Medulla oblongata (tissue), 1 donor: ENCODE measurements around the gene CBFB.
A peak's percentile ranks its signal among the peaks of the same experiment; 100 is the strongest.
"Not testable (repeated sequence)": the region's sequence is repeated elsewhere in the genome, so short reads cannot be mapped to it uniquely, and the experiment has no call there.

Source experiments
- DNase-seq: peaks from one replicate; pipeline ENCODE4 v3.0.0-alpha.2; 2015; ENCODE audit errors: extremely low spot score

Gene CBFB

GRCh38 chr16:67093098-67093726 lies 64.3 kb downstream of the CBFB start:
- no peak for DNase-seq

- DNase-seq, result no peak
These were observed 69.7 kb downstream of the CBFB start for GRCh38 chr16:67098599-67098998.

DNA sequence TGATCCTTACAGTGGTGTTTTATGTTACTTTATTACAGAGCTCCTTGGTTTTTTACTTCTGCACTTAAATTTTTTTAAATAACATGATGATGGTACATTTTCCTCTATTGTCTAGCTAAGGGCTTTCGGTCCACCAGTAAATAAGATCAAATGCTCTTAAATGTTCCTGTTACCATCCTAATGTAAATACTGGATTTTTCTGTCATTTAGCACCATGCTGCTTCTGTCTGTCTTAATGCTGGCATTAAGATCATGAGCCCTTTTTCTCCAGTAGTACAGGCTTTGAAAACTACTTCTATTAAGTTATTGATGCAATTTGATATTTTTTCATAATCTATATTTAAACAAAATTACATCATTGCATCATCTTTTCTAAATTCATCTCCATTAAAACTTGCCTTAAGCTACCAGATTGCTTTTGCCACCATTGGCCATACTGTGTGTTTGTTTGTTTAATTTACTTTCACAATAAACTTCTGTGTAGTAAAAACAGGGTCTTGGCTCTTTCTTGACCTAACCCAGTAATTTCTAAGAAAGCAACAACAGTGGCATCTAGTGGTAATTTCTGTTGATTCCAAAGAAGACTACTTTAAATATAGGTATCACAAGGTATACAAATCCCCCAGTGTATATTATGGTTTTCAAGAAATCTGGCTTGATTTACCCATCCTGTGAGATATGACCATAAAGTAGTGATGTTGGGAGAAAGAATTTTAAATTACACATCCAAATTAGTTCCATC lies 71.8 kb downstream of the CBFB start:
- DNase-seq, result peak; percentile 65

DNA sequence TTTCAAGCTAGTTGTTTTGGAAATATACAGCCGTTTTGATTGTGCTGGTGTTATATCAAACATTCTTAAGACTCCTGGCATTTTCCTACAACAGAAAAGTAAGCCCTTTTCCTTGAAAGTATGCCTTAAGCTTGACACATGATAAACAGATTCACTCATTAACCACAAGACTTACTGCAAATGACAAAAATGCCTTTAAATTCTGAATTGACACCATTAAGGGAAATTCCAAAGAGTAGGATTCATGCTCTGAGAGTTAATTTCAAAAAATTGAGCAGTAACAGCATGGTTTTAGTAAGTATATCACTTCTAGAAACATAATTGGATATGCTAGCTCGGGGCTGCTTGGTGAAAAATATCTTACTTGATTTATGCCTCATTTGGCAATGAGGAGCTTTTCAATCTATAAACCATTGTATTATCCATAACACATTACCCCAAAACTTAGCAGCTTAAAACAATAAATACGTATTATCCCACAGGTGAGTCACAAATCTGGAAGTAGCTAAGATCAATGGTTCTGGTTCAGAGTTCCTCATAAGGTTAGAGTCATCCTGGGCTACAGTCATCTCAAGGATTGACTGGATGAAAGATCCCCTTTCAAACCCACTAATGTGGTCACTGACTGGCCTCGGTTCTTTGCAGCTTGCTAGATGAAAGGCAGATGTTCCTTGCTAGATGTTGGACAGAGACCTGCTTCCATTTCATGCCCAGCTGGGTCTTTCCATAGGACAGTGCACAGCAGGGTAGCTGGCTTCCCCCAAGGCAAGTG lies 72.5 kb downstream of the CBFB start:
- DNase-seq, result no peak

- no peak for DNase-seq
These were observed 75.1 kb downstream of the CBFB start for GRCh38 chr16:67104061-67104460.

GRCh38 chr16:67104845-67105244 lies 75.9 kb downstream of the CBFB start:
- no peak for DNase-seq

DNA sequence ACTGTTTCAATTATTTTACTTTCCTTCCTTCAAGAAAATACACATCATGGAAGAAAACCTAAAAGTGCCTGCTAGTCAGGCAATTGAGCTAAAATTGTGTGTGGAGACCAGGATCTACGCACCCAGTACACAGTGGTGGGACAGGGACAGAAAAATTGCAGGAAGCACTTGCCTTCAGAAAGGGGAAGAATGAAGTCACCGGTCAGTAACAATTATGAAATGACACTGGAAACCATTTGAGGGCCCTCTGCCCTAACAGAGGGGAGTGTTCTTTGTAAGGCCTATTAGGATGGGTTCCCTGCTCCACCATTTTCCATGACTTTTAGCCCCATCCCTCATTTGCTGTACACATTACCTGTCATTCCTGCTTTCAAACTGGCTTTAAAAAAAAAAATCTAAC lies 76.3 kb downstream of the CBFB start:
- DNase-seq, result no peak

DNA sequence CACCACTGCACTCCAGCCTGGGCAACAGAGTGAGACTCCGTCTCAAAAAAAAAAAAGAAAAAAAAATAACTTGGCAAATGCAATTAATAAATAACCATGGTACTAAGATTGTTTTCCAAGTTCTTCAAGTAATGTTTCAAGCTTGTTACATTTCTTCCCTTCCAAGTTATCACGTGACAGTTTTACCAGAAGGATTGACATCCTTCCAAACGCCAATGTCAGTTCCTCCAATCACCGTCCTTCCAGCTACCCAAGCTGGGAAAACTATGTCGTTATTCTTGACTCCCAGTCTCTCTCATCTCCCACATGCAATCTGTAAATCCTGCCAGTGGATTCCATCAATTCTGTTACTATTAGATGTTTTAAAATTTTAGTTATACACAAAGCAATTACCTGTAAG lies 76.9 kb downstream of the CBFB start:
- DNase-seq, result peak; percentile 48

GRCh38 chr16:67108489-67108888 lies 79.5 kb downstream of the CBFB start:
- no peak for DNase-seq

- no peak for DNase-seq
These were observed 80.0 kb downstream of the CBFB start for GRCh38 chr16:67108931-67109406.

- DNase-seq, result peak; percentile 93
These were observed 80.6 kb downstream of the CBFB start, which contains the start of gene PHAF1 for GRCh38 chr16:67109407-67110135. Gene PHAF1, plus strand, starts transcription at chr16:67109941. Its CDS starts 235 bp downstream, at chr16:67110176.

DNA sequence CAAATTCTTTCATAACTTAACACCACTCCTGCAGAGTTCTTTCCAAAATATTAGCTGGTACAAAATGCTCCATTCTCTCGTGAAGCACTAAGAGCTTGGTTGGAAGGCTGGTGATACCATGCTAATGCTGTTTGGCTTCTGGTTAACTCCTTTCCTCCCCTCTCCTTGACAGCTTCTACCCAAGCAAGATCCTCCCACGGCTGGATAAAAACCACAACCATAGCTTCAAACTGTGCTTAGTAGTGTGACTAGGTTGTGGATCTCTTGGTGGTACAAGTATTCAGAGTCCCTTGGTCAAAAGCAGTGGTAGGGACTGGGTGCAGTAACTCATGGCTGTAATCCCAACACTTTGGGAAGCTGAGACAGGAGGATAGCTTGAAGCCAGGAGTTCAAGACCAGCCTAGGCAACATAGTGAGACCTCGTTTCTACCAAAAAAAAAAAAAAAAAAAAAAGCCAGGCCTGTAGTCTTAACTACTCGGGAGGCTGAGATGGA lies 83.0 kb downstream of the CBFB start:
- no peak for DNase-seq

DNA sequence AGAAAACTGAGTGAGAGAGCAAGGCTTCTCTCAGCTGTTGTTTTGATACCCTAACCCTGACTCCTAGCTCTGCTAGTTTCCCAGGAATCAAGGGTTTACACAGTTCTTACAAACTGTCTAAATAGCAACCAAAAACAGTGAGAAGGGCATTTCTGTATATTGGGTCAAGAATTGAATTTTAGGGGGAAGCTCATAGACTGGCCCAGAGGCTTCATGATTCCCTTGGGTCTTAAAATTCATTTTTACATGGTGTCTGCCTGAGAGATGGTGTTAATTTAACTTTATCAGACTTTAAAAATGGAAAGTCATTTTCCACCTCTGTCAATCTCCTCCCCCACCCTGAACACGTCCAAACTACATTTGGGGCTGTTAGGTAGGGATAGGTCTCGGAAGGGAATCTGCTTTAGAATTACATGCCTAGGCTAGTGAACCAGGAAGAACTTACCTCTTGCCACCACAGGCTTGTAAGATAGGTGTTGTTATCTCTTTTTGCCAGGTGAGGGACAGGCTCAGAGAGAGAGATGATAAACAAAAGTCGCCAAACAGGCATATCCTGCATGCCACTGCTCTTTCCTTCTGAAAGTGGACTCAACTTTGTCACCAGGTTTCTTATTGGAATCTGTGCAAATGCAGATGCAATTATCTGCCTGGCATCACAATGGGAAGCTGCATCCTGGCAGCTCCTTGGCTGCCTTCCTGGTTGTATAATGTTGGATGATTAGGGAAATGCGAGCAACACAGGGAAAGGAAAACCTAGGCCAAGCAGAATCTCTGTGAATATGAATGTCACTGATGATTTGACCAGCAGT lies 83.8 kb downstream of the CBFB start:
- DNase-seq, result no peak

- DNase-seq, result no peak
These were observed 85.8 kb downstream of the CBFB start for GRCh38 chr16:67114793-67115192.

DNA sequence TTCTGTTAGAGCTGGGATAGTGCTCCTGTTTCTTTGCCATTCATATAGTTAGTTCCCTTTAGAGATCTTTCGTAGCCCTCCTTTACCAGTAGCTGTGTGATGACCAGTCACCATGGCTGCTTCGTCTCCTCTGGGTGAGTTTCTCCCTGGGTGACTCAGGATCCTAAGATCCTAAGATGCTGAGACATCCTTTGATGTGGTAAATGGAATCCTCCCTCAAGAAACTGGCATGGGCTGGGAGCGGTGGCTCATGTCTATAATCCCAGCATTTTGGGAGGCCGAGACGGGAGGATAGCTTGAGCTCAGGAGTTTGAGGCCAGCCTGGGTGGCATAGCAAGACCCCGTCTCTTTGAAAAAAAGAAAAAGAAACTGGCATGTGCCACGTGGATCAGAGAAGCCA lies 86.7 kb downstream of the CBFB start:
- DNase-seq, result no peak

DNA sequence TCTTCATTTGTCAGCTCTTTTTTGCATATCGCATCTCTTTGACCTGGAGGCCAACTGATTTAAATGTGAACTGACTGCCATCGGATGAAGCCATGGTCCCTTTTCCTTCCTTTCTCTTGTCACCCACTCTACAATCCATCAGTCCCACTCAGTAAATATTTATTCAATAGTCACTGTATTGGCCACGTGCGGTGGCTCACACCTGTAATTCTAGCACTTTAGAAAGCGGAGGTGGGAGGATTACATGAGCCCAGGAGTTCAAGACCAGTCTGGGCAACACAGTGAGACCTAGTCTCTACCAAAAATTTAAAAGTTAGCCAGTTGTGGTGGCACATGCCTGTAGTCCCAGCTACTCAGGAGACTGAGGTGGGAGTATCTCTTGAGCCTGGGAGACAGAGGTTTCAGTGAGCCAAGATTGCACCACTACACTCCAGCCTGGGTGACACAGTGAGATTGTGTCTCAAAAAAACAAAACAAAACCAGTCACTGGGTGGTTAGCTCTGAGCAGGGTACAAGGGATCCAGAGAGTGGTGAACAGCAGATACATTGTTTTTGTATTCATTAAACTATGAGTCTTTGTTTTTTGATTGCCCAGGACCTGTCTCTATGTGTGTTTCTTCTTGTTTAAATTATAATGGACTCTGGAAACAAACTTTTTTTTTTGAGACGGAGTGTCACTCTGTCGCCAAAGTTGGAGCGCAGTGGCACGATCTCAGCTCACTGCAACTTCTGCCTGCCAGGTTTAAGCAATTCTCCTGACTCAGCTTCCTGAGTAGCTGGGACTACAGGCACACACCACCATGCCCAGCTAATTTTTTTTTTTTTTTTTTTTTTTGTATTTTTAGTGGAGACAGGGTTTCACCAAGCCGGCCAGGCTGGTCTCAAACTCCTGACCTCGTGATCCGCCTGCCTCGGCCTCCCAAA lies 87.7 kb downstream of the CBFB start:
- peak; percentile 76 for DNase-seq

- no peak for DNase-seq
These were observed 88.8 kb downstream of the CBFB start for GRCh38 chr16:67117716-67118115.

- DNase-seq, result no peak
These were observed 91.1 kb downstream of the CBFB start for GRCh38 chr16:67120025-67120424.

DNA sequence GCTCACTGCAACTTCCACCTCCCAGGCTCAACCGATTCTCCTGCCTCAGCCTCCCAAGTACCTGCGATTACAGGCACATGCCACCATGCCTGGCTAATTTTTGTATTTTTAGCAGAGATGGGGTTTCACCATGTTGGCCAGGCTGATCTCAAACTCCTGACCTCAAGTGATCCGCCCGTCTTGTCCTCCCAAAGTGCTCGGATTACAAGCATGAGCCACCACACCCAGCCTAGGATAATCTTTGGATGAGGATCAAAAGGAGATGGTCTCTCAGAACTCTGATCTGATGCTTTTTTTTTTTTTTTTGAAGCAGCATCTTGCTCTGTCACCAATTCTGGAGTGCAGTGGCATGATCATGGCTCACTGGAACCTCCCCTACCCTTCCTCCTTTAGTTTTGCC lies 93.8 kb downstream of the CBFB start:
- DNase-seq, result not testable (repeated sequence)

DNA sequence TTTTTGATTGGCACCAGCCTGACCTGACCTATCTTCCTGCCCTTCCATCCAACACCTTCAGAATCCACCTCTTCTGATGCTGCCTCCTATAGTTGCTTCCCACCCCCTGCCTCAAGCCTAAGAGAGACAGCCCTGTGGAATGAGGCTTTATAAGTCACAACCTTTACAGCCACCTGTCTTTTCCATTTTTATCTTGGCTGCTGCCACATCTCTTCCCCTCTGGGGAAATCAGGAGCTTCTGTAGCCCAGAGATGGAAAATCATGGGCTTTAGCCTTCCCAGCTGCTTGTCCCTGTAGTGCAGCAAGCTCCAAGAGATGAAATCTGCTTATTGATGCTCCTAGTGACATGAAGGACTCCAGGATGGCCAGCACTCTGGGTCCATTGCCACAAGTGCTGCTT lies 99.5 kb downstream of the CBFB start:
- DNase-seq, result no peak
